Measurements from ENCODE around the gene EFNA5. TPM values are rescaled to one million over a fixed set of nuclear protein-coding genes. Genes with fewer than 3 reads are reported as not detected.

The EFNA5 gene
- polyA plus RNA-seq, 1 of the 3 experiments (the other 2 are of a cell fraction), result 0.81 TPM

- TF ChIP-seq NFIC (IDR thresholded peaks at IDR 0.05; ENCODE audit: borderline replicate concordance) (no peak), TCF12 (IDR thresholded peaks at IDR 0.05) (no peak)
Observed at GRCh38 chr5:107426872-107427271, 243.9 kb downstream of the EFNA5 start (continued).

- Histone ChIP-seq H3K9me3 (no peaks in the 10 kb centered on the region), H4K20me1 (ENCODE audit: insufficient read depth) (no peaks in the 10 kb centered on the region), H3K4me1 (ENCODE audit: control insufficient read depth in 1 of 2, insufficient read depth in 2 of 2, low read depth in 1 of 2, low read length in 1 of 2) (peaks cover 10 to 29% of the 10 kb centered on the region in 2 experiments), H3K27me3 (ENCODE audit: insufficient read depth) (no peaks in the 10 kb centered on the region), H3K36me3 (replicated peaks in 1 of 2; ENCODE audit: control insufficient read depth in 1 of 2, insufficient read depth in 2 of 2, low read length in 1 of 2) (no peaks in the 10 kb centered on the region), H3F3A (replicated peaks; ENCODE audit: insufficient read depth) (peaks cover 31% of the 10 kb centered on the region), H3K27ac (ENCODE audit: low read depth in 2 of 2, low read length in 1 of 2) (peak overlapping the region; percentile 67 to 78; a peak in 3 of 4 replicates), H3K9ac (peak overlapping the region; percentile 17; the same call in 1 of the 2 replicates), H2AFZ (ENCODE audit: low read depth) (no peak overlapping the region), H3K9me2 (no peaks in the 10 kb centered on the region), H3K4me3 (ENCODE audit: low read depth in 2 of 2, low read length in 1 of 2) (no peak overlapping the region; a peak in 1 of 4 replicates), H3K79me2 (ENCODE audit: insufficient read depth) (no peaks in the 10 kb centered on the region), H3K4me2 (peak overlapping the region; percentile 69)
- TF ChIP-seq RCOR1 (IDR thresholded peaks at IDR 0.05; ENCODE audit: low read length) (no peak), ELF1 (IDR thresholded peaks at IDR 0.05) (no peak)
- ChIA-PET CTCF (interaction anchor here (1.3 kb wide), 1 partner anchor 12 kb away, joined by 3 read pairs; no protein-coding TSS in a partner anchor), POLR2A (no interaction called here)
- 6% methylated on average over 1 of the region's 1 CpG for WGBS (ENCODE audit: low lambda C conversion rate)
- DNase-seq, result no peak
Observed at GRCh38 chr5:107426209-107426608, 244.5 kb downstream of the EFNA5 start.

- Histone ChIP-seq H4K20me1 (ENCODE audit: insufficient read depth) (no peaks in the 10 kb centered on the region), H3K27ac (ENCODE audit: low read depth in 2 of 2, low read length in 1 of 2) (peak overlapping the region; percentile 67 to 78; a peak in 3 of 4 replicates), H3K9me3 (no peaks in the 10 kb centered on the region), H3K27me3 (ENCODE audit: insufficient read depth) (no peaks in the 10 kb centered on the region), H3F3A (replicated peaks; ENCODE audit: insufficient read depth) (peaks cover 31% of the 10 kb centered on the region), H3K36me3 (replicated peaks in 1 of 2; ENCODE audit: control insufficient read depth in 1 of 2, insufficient read depth in 2 of 2, low read length in 1 of 2) (no peaks in the 10 kb centered on the region), H3K9me2 (no peaks in the 10 kb centered on the region), H2AFZ (ENCODE audit: low read depth) (no peak overlapping the region), H3K4me1 (ENCODE audit: control insufficient read depth in 1 of 2, insufficient read depth in 2 of 2, low read depth in 1 of 2, low read length in 1 of 2) (peaks cover 10 to 29% of the 10 kb centered on the region in 2 experiments), H3K79me2 (ENCODE audit: insufficient read depth) (no peaks in the 10 kb centered on the region), H3K9ac (no peak overlapping the region), H3K4me2 (peak overlapping the region; percentile 69), H3K4me3 (ENCODE audit: low read depth in 2 of 2, low read length in 1 of 2) (no peak overlapping the region; a peak in 1 of 4 replicates)
- 11% methylated on average over 2 of the region's 2 CpGs for WGBS (ENCODE audit: low lambda C conversion rate)
- ChIA-PET POLR2A (no interaction called here), CTCF (interaction anchor here (1.3 kb wide), 1 partner anchor 12 kb away, joined by 3 read pairs; no protein-coding TSS in a partner anchor)
- no peak for DNase-seq
- TF ChIP-seq PBX3 (IDR thresholded peaks at IDR 0.05), result peak; percentile 69
- peak; percentile 85 for TF ChIP-seq JUND (IDR thresholded peaks at IDR 0.05)
- TF ChIP-seq IRF3 (IDR thresholded peaks at IDR 0.05; ENCODE audit: low read depth, low read length), result no peak
- TF ChIP-seq CHD2 (IDR thresholded peaks at IDR 0.05; ENCODE audit: low read length, partially characterized antibody), result no peak
- peak; percentile 69 for TF ChIP-seq NFIC (IDR thresholded peaks at IDR 0.05; ENCODE audit: borderline replicate concordance)
- no peak for TF ChIP-seq RAD21 (IDR thresholded peaks at IDR 0.05; ENCODE audit: low read length)
- no peak for TF ChIP-seq FOXJ3 (CRISPR knock-in tag; IDR thresholded peaks at IDR 0.05)
- TF ChIP-seq YY1 (IDR thresholded peaks at IDR 0.05; ENCODE audit: low read depth), result no peak
- TF ChIP-seq TCF12 (IDR thresholded peaks at IDR 0.05), result peak; percentile 87
- TF ChIP-seq ELF1 (IDR thresholded peaks at IDR 0.05), result peak; percentile 51
- peak; percentile 63 for TF ChIP-seq FOSL2 (IDR thresholded peaks at IDR 0.05; ENCODE audit: borderline replicate concordance, low read depth)
- TF ChIP-seq MAX (IDR thresholded peaks at IDR 0.05; ENCODE audit: low read depth), result 0 out of 2 replicates have a peak, but pooled peaks have one; percentile 33
- peak in 1 of 2 experiments; percentile 78; a peak in 2 of 4 replicates for TF ChIP-seq EP300 (IDR thresholded peaks at IDR 0.05; ENCODE audit: borderline replicate concordance in 1 of 2, low read depth in 1 of 2, low read length in 1 of 2)
- TF ChIP-seq GATA2 (CRISPR knock-in tag; IDR thresholded peaks at IDR 0.05), result no peak
- TF ChIP-seq GABPA (IDR thresholded peaks at IDR 0.05; ENCODE audit: low read depth), result no peak
- TF ChIP-seq REST (IDR thresholded peaks at IDR 0.05; ENCODE audit: low read depth, low read length), result no peak
- peak; percentile 50; the same call in 1 of the 2 replicates for TF ChIP-seq MEF2A (IDR thresholded peaks at IDR 0.05; ENCODE audit: borderline replicate concordance, low read depth)
- TF ChIP-seq NRF1 (IDR thresholded peaks at IDR 0.05; ENCODE audit: low read depth, low read length), result no peak
- peak; percentile 60; the same call in 1 of the 2 replicates for TF ChIP-seq RXRA (IDR thresholded peaks at IDR 0.05; ENCODE audit: borderline replicate concordance, low read depth)
Observed at GRCh38 chr5:107425541-107426031, 245.2 kb downstream of the EFNA5 start.

Data from SK-N-SH (cell line).